Esophagus squamous epithelium (tissue), 5 donors: ENCODE results near the gene TDRD7. TPM values are rescaled to one million over a fixed set of nuclear protein-coding genes. Genes with fewer than 3 reads are reported as not detected.

Source experiments
- DNase-seq: peaks from one replicate; lab custom pipeline; 2025; lab: John Stamatoyannopoulos, UW
- H3K27ac ChIP-seq, 4 donors: fragments of 200-600 bp; sonication (generic); one replicate each; pipeline ENCODE4 v1.5.1; 2016 to 2019; ENCODE audit warnings: mild to moderate bottlenecking in 1 of 4
- H3K27me3 ChIP-seq, 4 donors: fragments of 200-600 bp; sonication (generic); 1 replicate in 3 of 4; 2 replicates in 1 of 4; pipeline versions ENCODE4 v1.5.1 to v1.6.0; 2017 to 2021; ENCODE audit warnings: antibody characterized with exemption in 1 of 4
- H3K36me3 ChIP-seq, 3 donors: fragments of 200-600 bp; sonication (generic); one replicate each; pipeline ENCODE4 v1.5.1; 2016 to 2019
- H3K4me1 ChIP-seq, 3 donors: fragments of 200-600 bp; sonication (generic); one replicate each; pipeline ENCODE4 v1.5.1; 2017 to 2019
- H3K4me3 ChIP-seq, 4 donors: fragments of 200-600 bp; sonication (generic); 1 replicate in 3 of 4; 2 replicates in 1 of 4; pipeline ENCODE4 v1.5.1; 2016 to 2019; ENCODE audit warnings: mild to moderate bottlenecking in 2 of 4, moderate library complexity in 1 of 4
- H3K9me3 ChIP-seq, 3 donors: fragments of 200-600 bp; sonication (generic); one replicate each; pipeline ENCODE4 v1.5.1; 2016 to 2019
- POLR2A ChIP-seq, 4 donors: fragments of 450-650 bp; IDR thresholded peaks; one replicate each; pipeline ENCODE4 v1.6.1; 2017; ENCODE audit warnings: antibody characterized with exemption in 4 of 4, mild to moderate bottlenecking in 4 of 4, moderate library complexity in 3 of 4
- WGBS, 2 donors: methylation state at CpG; one replicate each; pipeline ENCODE4 v1.1.5; 2018; 5-methylcytosine and 5-hydroxymethylcytosine counted together
- intact Hi-C: fragments of 100-400 bp; cut with DNase I; formaldehyde crosslinking; loops from one replicate; pipeline ENCODE4 v1.15.0; 2022
- total RNA-seq, 4 donors: library from RNA; depleted of rRNA; stranded (reverse); fragments of >200 nt; gene quantifications; one replicate each; pipeline ENCODE4 v1.1.0, GENCODE V29; 2016
- TF ChIP-seq, protein P1 (sequence below), 6 experiments: fragments of 450-650 bp in 4 of 6; fragments of 200-600 bp in 2 of 6; sonication (generic) in 2 of 6; IDR thresholded peaks; one replicate each; pipeline ENCODE4 v1.5.1; 2016 to 2019; ENCODE audit warnings: antibody characterized with exemption in 6 of 6, mild to moderate bottlenecking in 4 of 6, moderate library complexity in 4 of 6
- donor health status: DM: yes; HTN: yes; CAD: no.

Gene TDRD7, protein sequence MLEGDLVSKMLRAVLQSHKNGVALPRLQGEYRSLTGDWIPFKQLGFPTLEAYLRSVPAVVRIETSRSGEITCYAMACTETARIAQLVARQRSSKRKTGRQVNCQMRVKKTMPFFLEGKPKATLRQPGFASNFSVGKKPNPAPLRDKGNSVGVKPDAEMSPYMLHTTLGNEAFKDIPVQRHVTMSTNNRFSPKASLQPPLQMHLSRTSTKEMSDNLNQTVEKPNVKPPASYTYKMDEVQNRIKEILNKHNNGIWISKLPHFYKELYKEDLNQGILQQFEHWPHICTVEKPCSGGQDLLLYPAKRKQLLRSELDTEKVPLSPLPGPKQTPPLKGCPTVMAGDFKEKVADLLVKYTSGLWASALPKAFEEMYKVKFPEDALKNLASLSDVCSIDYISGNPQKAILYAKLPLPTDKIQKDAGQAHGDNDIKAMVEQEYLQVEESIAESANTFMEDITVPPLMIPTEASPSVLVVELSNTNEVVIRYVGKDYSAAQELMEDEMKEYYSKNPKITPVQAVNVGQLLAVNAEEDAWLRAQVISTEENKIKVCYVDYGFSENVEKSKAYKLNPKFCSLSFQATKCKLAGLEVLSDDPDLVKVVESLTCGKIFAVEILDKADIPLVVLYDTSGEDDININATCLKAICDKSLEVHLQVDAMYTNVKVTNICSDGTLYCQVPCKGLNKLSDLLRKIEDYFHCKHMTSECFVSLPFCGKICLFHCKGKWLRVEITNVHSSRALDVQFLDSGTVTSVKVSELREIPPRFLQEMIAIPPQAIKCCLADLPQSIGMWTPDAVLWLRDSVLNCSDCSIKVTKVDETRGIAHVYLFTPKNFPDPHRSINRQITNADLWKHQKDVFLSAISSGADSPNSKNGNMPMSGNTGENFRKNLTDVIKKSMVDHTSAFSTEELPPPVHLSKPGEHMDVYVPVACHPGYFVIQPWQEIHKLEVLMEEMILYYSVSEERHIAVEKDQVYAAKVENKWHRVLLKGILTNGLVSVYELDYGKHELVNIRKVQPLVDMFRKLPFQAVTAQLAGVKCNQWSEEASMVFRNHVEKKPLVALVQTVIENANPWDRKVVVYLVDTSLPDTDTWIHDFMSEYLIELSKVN
- total RNA-seq, result 10 to 100 TPM in 2 of 4 donors, 1 to 10 TPM in 2; 7.7 to 11.3 (median 10.2) TPM

DNA sequence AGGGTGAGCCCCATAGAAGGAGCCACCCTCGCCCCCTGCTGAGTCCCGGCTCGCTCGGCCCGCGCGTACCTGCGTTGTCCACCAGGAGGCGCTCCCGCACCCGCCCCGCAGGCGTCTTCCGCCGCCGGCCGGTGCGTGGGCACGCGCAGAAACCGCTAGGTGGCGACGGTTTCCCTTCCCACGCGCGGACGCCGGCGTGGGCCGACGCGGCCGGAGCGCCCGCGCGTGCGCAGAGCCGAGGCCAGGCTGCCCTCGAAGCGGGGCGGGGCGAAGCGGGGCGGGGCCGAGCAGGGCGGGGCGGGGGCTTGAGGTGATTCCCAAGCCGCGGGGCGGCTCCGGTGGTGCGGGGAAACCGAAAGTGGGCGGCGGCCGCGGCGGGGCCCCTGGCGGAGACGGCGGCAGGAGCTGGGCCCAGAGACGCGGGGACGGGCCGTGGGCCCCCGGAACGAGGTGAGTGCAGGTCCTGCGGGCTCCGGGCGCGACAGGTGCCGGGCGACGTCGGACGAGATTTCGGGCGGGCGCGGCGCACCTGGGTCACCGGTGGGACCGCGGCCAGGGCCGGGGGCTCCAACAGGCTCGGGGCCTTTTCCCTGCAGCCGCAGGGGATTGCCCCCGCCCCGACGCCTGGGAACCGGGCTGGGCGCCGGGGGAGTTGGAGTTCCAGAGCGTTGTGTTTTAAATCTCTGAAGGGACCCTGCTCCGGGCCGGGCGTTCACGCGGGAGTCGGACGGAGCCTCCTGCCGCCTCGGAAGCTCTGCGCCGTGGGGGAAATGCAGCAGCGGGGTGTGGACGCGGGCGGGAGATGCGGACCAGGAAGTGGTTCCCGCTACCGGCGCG, at the start of gene TDRD7:
Gene TDRD7, plus strand, starts transcription at position 308 of the 837 bp plus-strand sequence. CDS start 16,370 bp downstream, outside the sequence.
- intact Hi-C loops, result loop anchor here (10.0 kb wide), 1 partner anchor 203 kb away; no protein-coding TSS in a partner anchor
- peaks cover 3 to 31% (median 7%) of the 10 kb centered on the region in 3 donors for H3K4me1 ChIP-seq
- H3K27ac ChIP-seq, result peak within 1 kb of the TSS; percentile 86 to 94 (median 90)
- no peaks in the 10 kb centered on the region for H3K9me3 ChIP-seq
- TF ChIP-seq POLR2A (IDR thresholded peaks at IDR 0.05), result peak in 2 of 4 donors; percentile 43 to 47
- TF ChIP-seq, protein P1, sequence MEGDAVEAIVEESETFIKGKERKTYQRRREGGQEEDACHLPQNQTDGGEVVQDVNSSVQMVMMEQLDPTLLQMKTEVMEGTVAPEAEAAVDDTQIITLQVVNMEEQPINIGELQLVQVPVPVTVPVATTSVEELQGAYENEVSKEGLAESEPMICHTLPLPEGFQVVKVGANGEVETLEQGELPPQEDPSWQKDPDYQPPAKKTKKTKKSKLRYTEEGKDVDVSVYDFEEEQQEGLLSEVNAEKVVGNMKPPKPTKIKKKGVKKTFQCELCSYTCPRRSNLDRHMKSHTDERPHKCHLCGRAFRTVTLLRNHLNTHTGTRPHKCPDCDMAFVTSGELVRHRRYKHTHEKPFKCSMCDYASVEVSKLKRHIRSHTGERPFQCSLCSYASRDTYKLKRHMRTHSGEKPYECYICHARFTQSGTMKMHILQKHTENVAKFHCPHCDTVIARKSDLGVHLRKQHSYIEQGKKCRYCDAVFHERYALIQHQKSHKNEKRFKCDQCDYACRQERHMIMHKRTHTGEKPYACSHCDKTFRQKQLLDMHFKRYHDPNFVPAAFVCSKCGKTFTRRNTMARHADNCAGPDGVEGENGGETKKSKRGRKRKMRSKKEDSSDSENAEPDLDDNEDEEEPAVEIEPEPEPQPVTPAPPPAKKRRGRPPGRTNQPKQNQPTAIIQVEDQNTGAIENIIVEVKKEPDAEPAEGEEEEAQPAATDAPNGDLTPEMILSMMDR (IDR thresholded peaks at IDR 0.05), result peak; percentile 96 to 100 (median 99)
- peak within 1 kb of the TSS; percentile 84 to 100 (median 92) for H3K4me3 ChIP-seq
- H3K27me3 ChIP-seq, result peaks cover 0 to 24% (median 0%) of the 10 kb centered on the region in 4 donors
- WGBS, 2 donors, result 0% methylated on average over 45 to 51 of the region's 115 CpGs
- DNase-seq, result peak; percentile 44
- H3K36me3 ChIP-seq, result no peaks in the 10 kb centered on the region

DNA sequence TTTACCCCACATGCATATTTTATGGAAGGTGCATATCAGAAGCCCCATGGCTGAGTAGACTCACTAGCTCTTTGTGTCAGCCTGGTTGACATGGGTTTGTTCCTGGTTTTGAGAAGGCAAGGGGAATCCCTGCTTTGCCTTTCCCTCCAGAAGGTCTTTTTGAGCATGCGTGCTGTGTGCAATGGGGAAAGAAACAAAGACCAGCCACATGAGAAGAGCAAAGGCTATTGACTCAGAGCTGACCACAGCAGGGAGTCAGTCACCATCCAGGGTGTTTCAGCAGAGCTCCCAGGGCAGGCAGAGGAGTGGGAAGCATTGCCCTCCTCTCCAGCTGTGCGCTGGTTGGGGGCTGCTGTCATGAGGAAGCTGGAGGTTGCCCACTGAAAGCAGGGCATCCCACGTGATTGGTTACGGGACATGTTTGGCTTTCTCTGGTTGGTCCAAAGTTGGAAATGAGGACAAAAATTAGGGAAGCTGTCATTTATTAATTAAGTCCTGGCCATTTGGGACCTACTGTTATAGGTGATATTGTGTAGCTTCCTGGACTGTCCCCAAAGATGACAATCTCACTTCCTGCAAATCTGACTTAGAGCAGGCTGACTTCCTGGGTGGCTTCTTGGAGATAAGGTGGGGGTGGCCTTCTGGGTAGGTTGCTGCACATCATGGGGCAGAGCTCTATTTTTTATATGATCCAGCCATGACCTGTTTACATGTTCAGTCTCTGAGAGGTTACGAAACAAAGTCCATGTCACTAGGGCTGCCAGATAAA, 48.9 kb upstream of the TDRD7 start:
- DNase-seq, result no peak
- Histone ChIP-seq H3K27ac (no peak overlapping the region), H3K9me3 (no peaks in the 10 kb centered on the region), H3K27me3 (no peaks in the 10 kb centered on the region), H3K36me3 (peaks cover 0 to 56% (median 0%) of the 10 kb centered on the region in 3 donors), H3K4me3 (no peak overlapping the region), H3K4me1 (no peaks in the 10 kb centered on the region)
- intact Hi-C loops, result no loop called here
- TF ChIP-seq, protein P1 (IDR thresholded peaks at IDR 0.05), result no peak
- no peak for TF ChIP-seq POLR2A (IDR thresholded peaks at IDR 0.05)
- 89 to 92% methylated on average over 1 to 4 of the region's 5 CpGs for whole genome bisulfite sequencing, 2 donors

DNA sequence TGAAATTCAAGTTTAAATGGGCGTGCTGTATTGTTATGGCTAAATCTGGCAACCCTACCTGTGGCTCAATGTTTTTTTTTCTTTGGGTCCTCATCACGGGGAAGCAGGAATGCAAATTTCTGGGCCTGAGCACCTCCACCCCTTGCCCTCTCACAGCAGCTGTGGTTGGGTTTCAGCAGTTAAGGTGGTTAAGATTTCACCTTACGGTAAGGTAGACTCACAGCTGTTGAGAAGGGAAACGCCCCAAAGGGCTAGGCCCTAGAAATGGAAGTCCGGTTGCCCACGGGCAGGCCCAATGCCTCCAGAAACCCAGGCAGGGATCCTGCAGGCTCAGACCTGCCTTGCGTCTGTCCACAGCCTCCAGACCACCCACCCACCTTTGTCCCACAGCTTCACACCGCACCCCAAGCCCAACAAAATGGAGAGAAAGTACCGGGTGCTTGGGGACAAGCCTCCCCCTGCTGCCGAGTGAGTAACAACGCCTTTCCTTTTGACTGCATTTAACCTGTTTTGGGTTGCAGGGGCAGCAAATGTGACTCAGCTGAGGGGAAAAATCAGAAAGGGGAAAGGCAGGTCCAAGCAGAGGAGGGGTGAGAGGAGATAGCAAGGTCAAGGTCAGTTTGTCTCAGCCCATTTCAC, 48.1 kb upstream of the TDRD7 start:
- H3K9me3 ChIP-seq, result no peaks in the 10 kb centered on the region
- no peak for TF ChIP-seq POLR2A (IDR thresholded peaks at IDR 0.05)
- TF ChIP-seq, protein P1 (IDR thresholded peaks at IDR 0.05), result no peak
- H3K4me1 ChIP-seq, result no peaks in the 10 kb centered on the region
- no peaks in the 10 kb centered on the region for H3K27me3 ChIP-seq
- H3K36me3 ChIP-seq, result peaks cover 0 to 57% (median 0%) of the 10 kb centered on the region in 3 donors
- H3K4me3 ChIP-seq, result no peak overlapping the region
- intact Hi-C loops, result no loop called here
- WGBS, 2 donors, result 82 to 83% methylated on average over 6 to 8 of the region's 11 CpGs
- no peak for DNase-seq
- H3K27ac ChIP-seq, result no peak overlapping the region
